Natural killer cell (primary cell): Measurements from ENCODE around the gene NOP56. TPM values are rescaled to one million over a fixed set of nuclear protein-coding genes. Genes with fewer than 3 reads are reported as not detected.

Experiments used
- ATAC-seq, 3 donors: fragments of 150-1000 bp in 2 of 3; fragments of 200-7000 bp in 1 of 3; cut with Tn5 transposase; 1 replicate in 1 of 3; 2 replicates in 2 of 3; pipeline ENCODE4 v1.10.0; 2021; ENCODE audit warnings: mild to moderate bottlenecking in 2 of 3, moderate library complexity in 2 of 3
- DNase-seq, 2 donors: peaks; one replicate each; pipeline versions ENCODE4 v3.0.0 to v3.0.0-alpha.2; 2013 to 2021; ENCODE audit warnings: mixed read lengths in 1 of 2
- H3K27ac ChIP-seq: one replicate; pipeline ENCODE4 v1.5.1; 2013; ENCODE audit warnings: mild to moderate bottlenecking, low read length
- H3K27me3 ChIP-seq: one replicate; pipeline ENCODE4 v1.6.1; 2013; ENCODE audit warnings: low read length; ENCODE audit not compliant: control insufficient read depth, insufficient read depth
- H3K36me3 ChIP-seq: one replicate; pipeline ENCODE4 v1.6.1; 2013; ENCODE audit warnings: low read length; ENCODE audit not compliant: control insufficient read depth, insufficient read depth
- H3K4me1 ChIP-seq: one replicate; pipeline ENCODE4 v1.6.1; 2013; ENCODE audit warnings: low read length; ENCODE audit not compliant: control insufficient read depth, insufficient read depth
- H3K4me3 ChIP-seq: one replicate; pipeline ENCODE4 v1.5.1; 2013; ENCODE audit warnings: low read length
- H3K9me3 ChIP-seq: one replicate; pipeline ENCODE4 v1.6.1; 2013; ENCODE audit warnings: low read length; ENCODE audit not compliant: control insufficient read depth, insufficient read depth
- H3K27ac Mint-ChIP-seq, 2 donors: one replicate each; pipeline ENCODE4 v1.8.0; 2022; ENCODE audit warnings: mild to moderate bottlenecking in 2 of 2, mixed read lengths in 2 of 2, moderate library complexity in 1 of 2
- H3K27me3 Mint-ChIP-seq, 2 donors: one replicate each; pipeline ENCODE4 v1.8.0; 2022; ENCODE audit warnings: low read depth in 2 of 2, mixed read lengths in 2 of 2
- H3K36me3 Mint-ChIP-seq: one replicate; pipeline ENCODE4 v1.8.0; 2022; ENCODE audit warnings: mixed read lengths
- H3K4me1 Mint-ChIP-seq, 2 donors: one replicate each; pipeline ENCODE4 v1.8.0; 2022; ENCODE audit warnings: mixed read lengths in 2 of 2
- H3K4me3 Mint-ChIP-seq: one replicate; pipeline ENCODE4 v1.8.0; 2022; ENCODE audit warnings: mild to moderate bottlenecking, moderate library complexity, mixed read lengths
- H3K9me3 Mint-ChIP-seq, 2 donors: one replicate each; pipeline ENCODE4 v1.8.0; 2022; ENCODE audit warnings: mixed read lengths in 2 of 2
- CTCF ChIP-seq: fragments of 200-600 bp; IDR thresholded peaks from one replicate; pipeline ENCODE4 v1.8.0; 2022; ENCODE audit warnings: antibody characterized with exemption
- WGBS: methylation state at CpG from one replicate; pipeline ENCODE4 v1.1.7; 2013; ENCODE audit warnings: missing lambda C conversion rate; ENCODE audit not compliant: insufficient coverage; 5-methylcytosine and 5-hydroxymethylcytosine counted together
- intact Hi-C: fragments of 100-400 bp; cut with micrococcal nuclease; formaldehyde crosslinking; loops from one replicate; pipeline ENCODE4 v1.14.2; 2022
- total RNA-seq, 4 donors: library from RNA; stranded (reverse); fragments of 120-200 nt in 1 of 4; gene quantifications; one replicate each; pipeline versions ENCODE4 v1.2.3 to v1.2.4, GENCODE V29; 2013 to 2022

The NOP56 gene
- total RNA-seq, 3 donors from 2014 or later (not counting 1 experiment from before 2014, with no cell fraction given): 169 to 216 (median 214) TPM

GRCh38 chr20:2626853-2627541, 25.4 kb upstream of the NOP56 start:
- WGBS: 69% methylated on average over 9 of the region's 9 CpGs
- no peak for TF ChIP-seq CTCF
- Mint-ChIP-seq H3K27ac (no peak overlapping the region), H3K9me3 (peaks cover 2 to 5% of the 10 kb centered on the region in 2 donors), H3K36me3 (peaks cover 6% of the 10 kb centered on the region), H3K4me3 (no peak overlapping the region), H3K27me3 (peaks cover 15 to 18% of the 10 kb centered on the region in 2 donors), H3K4me1 (no peaks in the 10 kb centered on the region)
- no peaks in the 10 kb centered on the region for H3K4me1 ChIP-seq
- H3K9me3 ChIP-seq: peaks cover 6% of the 10 kb centered on the region
- DNase-seq (no peak), ATAC-seq (no peak)
- intact Hi-C loops: no loop called here
- no peak overlapping the region for H3K27ac ChIP-seq
- H3K27me3 ChIP-seq: no peaks in the 10 kb centered on the region
- H3K36me3 ChIP-seq: no peaks in the 10 kb centered on the region
- no peak overlapping the region for H3K4me3 ChIP-seq

- Mint-ChIP-seq H3K4me1 (peaks cover 20 to 21% of the 10 kb centered on the region in 2 donors), H3K27ac (no peak overlapping the region), H3K36me3 (peaks cover 6% of the 10 kb centered on the region), H3K27me3 (peaks cover 17 to 27% of the 10 kb centered on the region in 2 donors), H3K9me3 (peaks cover under 1 to 4% of the 10 kb centered on the region in 2 donors), H3K4me3 (no peak overlapping the region)
- Histone ChIP-seq H3K4me3 (no peak overlapping the region), H3K9me3 (peaks cover 4% of the 10 kb centered on the region), H3K27me3 (no peaks in the 10 kb centered on the region), H3K27ac (no peak overlapping the region), H3K36me3 (no peaks in the 10 kb centered on the region), H3K4me1 (peaks cover 15% of the 10 kb centered on the region)
- WGBS: no CpG with 5 or more reads among the region's 1 CpG
- TF ChIP-seq CTCF: no peak
- ATAC-seq (no peak), DNase-seq (no peak)
- intact Hi-C loops: no loop called here
These were observed 21.2 kb upstream of the NOP56 start for GRCh38 chr20:2631228-2631627.

GRCh38 chr20:2633381-2633780, 19.1 kb upstream of the NOP56 start:
- peaks cover 38 to 39% of the 10 kb centered on the region in 2 donors for H3K4me1 Mint-ChIP-seq
- no peaks in the 10 kb centered on the region for H3K9me3 Mint-ChIP-seq
- peaks cover 36% of the 10 kb centered on the region for H3K4me1 ChIP-seq
- no peak overlapping the region for H3K27ac Mint-ChIP-seq
- peaks cover 6% of the 10 kb centered on the region for H3K36me3 Mint-ChIP-seq
- no peaks in the 10 kb centered on the region for H3K9me3 ChIP-seq
- no peak for TF ChIP-seq CTCF
- peaks cover 13 to 27% of the 10 kb centered on the region in 2 donors for H3K27me3 Mint-ChIP-seq
- H3K27ac ChIP-seq: no peak overlapping the region
- WGBS: 0% methylated on average over 1 of the region's 1 CpG
- no peaks in the 10 kb centered on the region for H3K27me3 ChIP-seq
- H3K4me3 Mint-ChIP-seq: no peak overlapping the region
- H3K4me3 ChIP-seq: no peak overlapping the region
- DNase-seq (no peak), ATAC-seq (no peak)
- intact Hi-C loops: no loop called here
- no peaks in the 10 kb centered on the region for H3K36me3 ChIP-seq

GRCh38 chr20:2637246-2637645, 15.2 kb upstream of the NOP56 start:
- H3K4me3 Mint-ChIP-seq: peak overlapping the region; percentile 87
- intact Hi-C loops: no loop called here
- ATAC-seq (peak; percentile 75 to 93 (median 82)), DNase-seq (peak in 1 of 2 donors; percentile 45)
- H3K27me3 Mint-ChIP-seq: peaks cover 4 to 16% of the 10 kb centered on the region in 2 donors
- Histone ChIP-seq H3K9me3 (no peaks in the 10 kb centered on the region), H3K4me1 (peaks cover 36% of the 10 kb centered on the region), H3K27me3 (no peaks in the 10 kb centered on the region), H3K27ac (peak overlapping the region; percentile 47), H3K36me3 (peaks cover 5% of the 10 kb centered on the region), H3K4me3 (no peak overlapping the region)
- peak overlapping the region; percentile 79 to 89 for H3K27ac Mint-ChIP-seq
- H3K9me3 Mint-ChIP-seq: no peaks in the 10 kb centered on the region
- 32% methylated on average over 6 of the region's 6 CpGs for WGBS
- no peak for TF ChIP-seq CTCF
- peaks cover 7% of the 10 kb centered on the region for H3K36me3 Mint-ChIP-seq
- peaks cover 54 to 57% of the 10 kb centered on the region in 2 donors for H3K4me1 Mint-ChIP-seq
